ENCODE data around the gene DNAAF2.

DNA sequence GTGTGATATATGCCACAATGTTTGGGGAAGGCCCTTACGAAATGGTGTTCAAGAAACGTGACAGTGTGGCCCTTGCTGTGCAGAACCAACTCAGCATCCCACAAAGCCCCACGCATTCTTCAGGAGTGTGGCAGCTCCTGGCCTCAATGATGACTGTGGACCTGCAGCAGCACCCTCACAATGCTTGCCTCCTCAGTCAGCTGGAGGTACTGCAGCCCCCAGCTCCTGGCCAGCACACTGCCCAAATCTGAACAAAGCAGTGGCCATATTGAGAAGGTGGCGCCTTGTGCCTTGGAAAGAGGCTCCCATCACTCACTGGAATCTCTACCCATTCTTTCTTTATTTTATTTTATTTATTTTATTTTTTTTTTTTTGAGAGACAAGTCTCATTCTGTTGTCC, 42.6 kb upstream of the DNAAF2 start:
- TF ChIP-seq POLR2AphosphoS5 (IDR thresholded peaks at IDR 0.05; ENCODE audit: low read depth, low read length) (no peak), TAF1 (IDR thresholded peaks at IDR 0.05; ENCODE audit: borderline replicate concordance, insufficient read depth, low read length) (no peak)

Measured in PFSK-1 (cell line).